HL-60 (cell line): ENCODE data around the gene NKAIN4.

Experiments used
- DNase-seq, 2 experiments: peaks; one replicate each; pipeline ENCODE4 v3.0.0-alpha.2; 2010 to 2020; ENCODE audit warnings: low read depth in 1 of 2, low spot score in 1 of 2
- H3K27ac ChIP-seq: fragments of 250-450 bp; sonication (Bioruptor Pico); replicated peaks from 2 replicates; pipeline ENCODE4 v1.5.1; 2020; ENCODE audit warnings: mild to moderate bottlenecking, moderate library complexity
- H3K27me3 ChIP-seq: fragments of 250-450 bp; sonication (Bioruptor Pico); 2 replicates; pipeline ENCODE4 v1.5.1; 2021; ENCODE audit warnings: mild to moderate bottlenecking, moderate library complexity; ENCODE audit not compliant: insufficient read depth, poor library complexity, severe bottlenecking
- H3K4me3 ChIP-seq: replicated peaks from 2 replicates; pipeline ENCODE4 v1.5.1; 2011; ENCODE audit warnings: mild to moderate bottlenecking, control low read depth, low read length; ENCODE audit not compliant: insufficient read depth
- CTCF ChIP-seq: IDR thresholded peaks from one replicate; pipeline ENCODE4 v1.5.1; 2011; ENCODE audit warnings: low read length, control low read depth, inconsistent platforms; ENCODE audit not compliant: insufficient read depth
- GABPA ChIP-seq: IDR thresholded peaks from 2 replicates; pipeline ENCODE4 v1.6.1; 2012; ENCODE audit warnings: low read depth
- POLR2AphosphoS5 ChIP-seq: IDR thresholded peaks from 2 replicates; pipeline ENCODE4 v1.6.1; 2012; ENCODE audit warnings: low read depth
- REST ChIP-seq: IDR thresholded peaks from 2 replicates; pipeline ENCODE4 v1.6.1; 2012; ENCODE audit warnings: low read depth; ENCODE audit not compliant: insufficient replicate concordance
- SPI1 ChIP-seq: IDR thresholded peaks from 2 replicates; pipeline ENCODE4 v1.6.1; 2012; ENCODE audit warnings: low read depth, mild to moderate bottlenecking, borderline replicate concordance

NKAIN4 gene

GRCh38 chr20:63239431-63239830 is 14.8 kb downstream of the NKAIN4 start:
- Histone ChIP-seq H3K27ac (no peak overlapping the region), H3K4me3 (no peak overlapping the region), H3K27me3 (peaks cover 3% of the 10 kb centered on the region)
- TF ChIP-seq SPI1 (no peak), GABPA (no peak), POLR2AphosphoS5 (no peak), CTCF (no peak), REST (no peak)
- DNase-seq, result no peak

- DNase-seq, result no peak
- no peak overlapping the region for H3K4me3 ChIP-seq
- no peak overlapping the region for H3K27ac ChIP-seq
- TF ChIP-seq POLR2AphosphoS5 (no peak), SPI1 (no peak), CTCF (no peak), REST (no peak), GABPA (no peak)
- H3K27me3 ChIP-seq, result peaks cover 3% of the 10 kb centered on the region
These were observed 15.6 kb downstream of the NKAIN4 start for GRCh38 chr20:63238514-63239125.

GRCh38 chr20:63238031-63238430 is 16.2 kb downstream of the NKAIN4 start:
- no peak for DNase-seq
- Histone ChIP-seq H3K4me3 (no peak overlapping the region), H3K27me3 (peaks cover 3% of the 10 kb centered on the region), H3K27ac (no peak overlapping the region)
- TF ChIP-seq SPI1 (no peak), REST (no peak), CTCF (no peak), POLR2AphosphoS5 (no peak), GABPA (no peak)
